ENCODE results near the gene SPRED3. TPM values are rescaled to one million over a fixed set of nuclear protein-coding genes. Genes with fewer than 3 reads are reported as not detected.

The SPRED3 gene
- polyA plus RNA-seq, 1 donor from 2014 or later = 4.9 TPM

GRCh38 chr19:38402967-38403674 lies 14.6 kb downstream of the SPRED3 start, which contains the start of gene FAM98C:
Gene FAM98C, plus strand, starts transcription at chr19:38403093. Its CDS starts 61 bp downstream, at chr19:38403154.
- peak within 1 kb of the TSS; percentile 85 for H3K27ac ChIP-seq (ENCODE audit: low read length)

More at GRCh38 chr19:38402967-38403674, 14.6 kb downstream of the SPRED3 start, which contains the start of gene FAM98C:
- peaks cover 3% of the 10 kb centered on the region for H3F3A ChIP-seq (ENCODE audit: insufficient read depth, low read length, poor library complexity, severe bottlenecking)
- no peaks in the 10 kb centered on the region for H4K20me1 ChIP-seq (ENCODE audit: insufficient read depth)
- H3K36me3 ChIP-seq (ENCODE audit: insufficient read depth, low read length) = no peaks in the 10 kb centered on the region
- H3K9ac ChIP-seq (ENCODE audit: low read length) = peak within 1 kb of the TSS; percentile 79
- H3K9me2 ChIP-seq (ENCODE audit: insufficient read depth, low read length) = no peaks in the 10 kb centered on the region
- H3K27me3 ChIP-seq (ENCODE audit: insufficient read depth, low read depth, low read length) = no peaks in the 10 kb centered on the region
- no peaks in the 10 kb centered on the region for H3K79me2 ChIP-seq (replicated peaks; ENCODE audit: insufficient read depth, low read length)
- peak; percentile 61 for TF ChIP-seq POLR2AphosphoS5 (IDR thresholded peaks at IDR 0.05)
- TF ChIP-seq SMC3 (conservative IDR thresholded peaks at IDR 0.05; ENCODE audit: poor library complexity) = peak; percentile 87
- peak; percentile 82 for TF ChIP-seq TAF1 (IDR thresholded peaks at IDR 0.05; ENCODE audit: low read depth)
- TF ChIP-seq REST (IDR thresholded peaks at IDR 0.05; ENCODE audit: borderline replicate concordance) = peak; percentile 65
- no peak for TF ChIP-seq EZH2 (IDR thresholded peaks at IDR 0.05; ENCODE audit: borderline replicate concordance, insufficient read depth, low read length, poor library complexity, severe bottlenecking)
- peak; percentile 89 for TF ChIP-seq MXI1 (conservative IDR thresholded peaks at IDR 0.05; ENCODE audit: poor library complexity, severe bottlenecking)
- peak; percentile 99 for TF ChIP-seq CTCF (IDR thresholded peaks at IDR 0.05; ENCODE audit: poor library complexity, severe bottlenecking)
- peak; percentile 98 for TF ChIP-seq RAD21 (conservative IDR thresholded peaks at IDR 0.05)
- TF ChIP-seq EP300 (conservative IDR thresholded peaks at IDR 0.05; ENCODE audit: poor library complexity, severe bottlenecking) = peak; percentile 19
- peak within 1 kb of the TSS; percentile 62 for H3K4me2 ChIP-seq (ENCODE audit: low read length)
- peak within 1 kb of the TSS; percentile 56 for H2AFZ ChIP-seq (ENCODE audit: low read depth, low read length)
- H3K4me3 ChIP-seq (ENCODE audit: low read length) = peak within 1 kb of the TSS; percentile 95
- H3K9me3 ChIP-seq (ENCODE audit: low read length) = no peaks in the 10 kb centered on the region

Measured in neural cell (in vitro differentiated cells).